ENCODE measurements around the gene C5orf34. TPM values are rescaled to one million over a fixed set of nuclear protein-coding genes. Genes with fewer than 3 reads are reported as not detected.
A peak's percentile ranks its signal among the peaks of the same experiment; 100 is the strongest.

Gene C5orf34
- total and polyA plus RNA-seq, 9 of the 15 experiments (the other 6 are each of a cell fraction or from before 2014, with no cell fraction given) = 13.2 to 32.6 (median 20.7) TPM

DNA sequence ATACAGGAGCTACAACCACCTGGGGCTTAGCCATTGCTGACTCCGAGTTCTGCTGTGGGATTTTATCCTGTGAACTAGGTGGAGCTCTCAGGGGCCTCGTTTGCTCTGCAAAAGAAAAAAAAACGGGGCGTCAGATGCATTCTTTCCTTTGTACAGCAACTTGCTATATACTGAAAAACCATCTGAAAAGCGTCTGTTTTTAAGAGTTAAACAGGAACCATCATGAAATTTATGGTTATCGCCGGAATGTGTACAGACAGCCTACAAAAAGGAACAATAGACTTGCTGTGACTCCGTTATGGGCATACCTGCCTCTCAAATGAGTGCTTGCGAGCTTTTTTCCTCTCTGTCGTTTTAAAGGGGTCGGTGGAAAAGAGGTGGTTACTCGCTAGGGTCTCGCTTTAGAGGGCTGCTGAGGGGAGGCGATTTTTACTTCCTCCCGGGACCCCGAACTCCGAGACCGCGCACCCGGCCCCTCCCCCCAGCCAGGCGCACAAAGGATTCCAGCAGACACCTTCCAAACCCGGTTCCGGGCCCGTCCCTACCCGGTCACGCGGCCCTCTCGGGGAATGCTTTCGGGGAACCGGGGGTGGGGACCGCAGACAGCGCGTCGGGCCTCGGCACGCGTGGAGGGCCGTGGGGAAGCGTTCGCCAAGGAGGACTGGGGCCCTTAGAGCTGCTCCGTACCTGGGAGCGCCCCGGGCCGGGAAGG is 41.1 kb upstream of the C5orf34 start (continued):
- TF ChIP-seq, protein P1, sequence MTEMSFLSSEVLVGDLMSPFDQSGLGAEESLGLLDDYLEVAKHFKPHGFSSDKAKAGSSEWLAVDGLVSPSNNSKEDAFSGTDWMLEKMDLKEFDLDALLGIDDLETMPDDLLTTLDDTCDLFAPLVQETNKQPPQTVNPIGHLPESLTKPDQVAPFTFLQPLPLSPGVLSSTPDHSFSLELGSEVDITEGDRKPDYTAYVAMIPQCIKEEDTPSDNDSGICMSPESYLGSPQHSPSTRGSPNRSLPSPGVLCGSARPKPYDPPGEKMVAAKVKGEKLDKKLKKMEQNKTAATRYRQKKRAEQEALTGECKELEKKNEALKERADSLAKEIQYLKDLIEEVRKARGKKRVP (CRISPR knock-in tag; IDR thresholded peaks at IDR 0.05) = no peak
- TF ChIP-seq BRCA1 (IDR thresholded peaks at IDR 0.05) (no peak), BRCA1 (CRISPR knock-in tag; IDR thresholded peaks at IDR 0.05) (0 out of 2 replicates have a peak, but pooled peaks have one; percentile 49), CTBP1 (IDR thresholded peaks at IDR 0.05; ENCODE audit: borderline replicate concordance) (no peak), MEIS2 (IDR thresholded peaks at IDR 0.05; ENCODE audit: partially characterized antibody) (no peak), CBX3 (IDR thresholded peaks at IDR 0.05; ENCODE audit: borderline replicate concordance in 1 of 2, low read length in 2 of 2) (no peak), STAT5B (CRISPR knock-in tag; IDR thresholded peaks at IDR 0.05) (no peak), ZNF507 (tag; conservative IDR thresholded peaks at IDR 0.05) (no peak), NR2C1 (IDR thresholded peaks at IDR 0.05) (no peak), NR2C1 (tag; IDR thresholded peaks at IDR 0.05) (no peak), TEAD4 (IDR thresholded peaks at IDR 0.05; ENCODE audit: low read length) (0 out of 2 replicates have a peak, but pooled peaks have one; percentile 32), TEAD4 (CRISPR knock-in tag; IDR thresholded peaks at IDR 0.05; ENCODE audit: borderline replicate concordance) (no peak; the same call in 1 of the 2 replicates), TEAD1 (CRISPR knock-in tag; IDR thresholded peaks at IDR 0.05) (no peak), FUS (optimal IDR thresholded peaks at IDR 0.05; ENCODE audit: low read depth, low read length) (no peak)
- TF ChIP-seq, protein P2, sequence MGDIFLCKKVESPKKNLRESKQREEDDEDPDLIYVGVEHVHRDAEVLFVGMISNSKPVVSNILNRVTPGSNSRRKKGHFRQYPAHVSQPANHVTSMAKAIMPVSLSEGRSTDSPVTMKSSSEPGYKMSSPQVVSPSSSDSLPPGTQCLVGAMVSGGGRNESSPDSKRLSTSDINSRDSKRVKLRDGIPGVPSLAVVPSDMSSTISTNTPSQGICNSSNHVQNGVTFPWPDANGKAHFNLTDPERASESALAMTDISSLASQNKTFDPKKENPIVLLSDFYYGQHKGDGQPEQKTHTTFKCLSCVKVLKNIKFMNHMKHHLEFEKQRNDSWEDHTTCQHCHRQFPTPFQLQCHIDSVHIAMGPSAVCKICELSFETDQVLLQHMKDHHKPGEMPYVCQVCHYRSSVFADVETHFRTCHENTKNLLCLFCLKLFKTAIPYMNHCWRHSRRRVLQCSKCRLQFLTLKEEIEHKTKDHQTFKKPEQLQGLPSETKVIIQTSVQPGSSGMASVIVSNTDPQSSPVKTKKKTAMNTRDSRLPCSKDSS (IDR thresholded peaks at IDR 0.05; ENCODE audit: low read depth, partially characterized antibody) = no peak
- TF ChIP-seq, protein P3, sequence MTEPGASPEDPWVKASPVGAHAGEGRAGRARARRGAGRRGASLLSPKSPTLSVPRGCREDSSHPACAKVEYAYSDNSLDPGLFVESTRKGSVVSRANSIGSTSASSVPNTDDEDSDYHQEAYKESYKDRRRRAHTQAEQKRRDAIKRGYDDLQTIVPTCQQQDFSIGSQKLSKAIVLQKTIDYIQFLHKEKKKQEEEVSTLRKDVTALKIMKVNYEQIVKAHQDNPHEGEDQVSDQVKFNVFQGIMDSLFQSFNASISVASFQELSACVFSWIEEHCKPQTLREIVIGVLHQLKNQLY (CRISPR knock-in tag; conservative IDR thresholded peaks at IDR 0.05) = 0 out of 4 replicates have a peak, but pooled peaks of 1 of the 2 experiments have one; percentile 66
- TF ChIP-seq, protein P4, sequence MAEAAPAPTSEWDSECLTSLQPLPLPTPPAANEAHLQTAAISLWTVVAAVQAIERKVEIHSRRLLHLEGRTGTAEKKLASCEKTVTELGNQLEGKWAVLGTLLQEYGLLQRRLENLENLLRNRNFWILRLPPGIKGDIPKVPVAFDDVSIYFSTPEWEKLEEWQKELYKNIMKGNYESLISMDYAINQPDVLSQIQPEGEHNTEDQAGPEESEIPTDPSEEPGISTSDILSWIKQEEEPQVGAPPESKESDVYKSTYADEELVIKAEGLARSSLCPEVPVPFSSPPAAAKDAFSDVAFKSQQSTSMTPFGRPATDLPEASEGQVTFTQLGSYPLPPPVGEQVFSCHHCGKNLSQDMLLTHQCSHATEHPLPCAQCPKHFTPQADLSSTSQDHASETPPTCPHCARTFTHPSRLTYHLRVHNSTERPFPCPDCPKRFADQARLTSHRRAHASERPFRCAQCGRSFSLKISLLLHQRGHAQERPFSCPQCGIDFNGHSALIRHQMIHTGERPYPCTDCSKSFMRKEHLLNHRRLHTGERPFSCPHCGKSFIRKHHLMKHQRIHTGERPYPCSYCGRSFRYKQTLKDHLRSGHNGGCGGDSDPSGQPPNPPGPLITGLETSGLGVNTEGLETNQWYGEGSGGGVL (CRISPR knock-in tag; IDR thresholded peaks at IDR 0.05) = no peak
- TF ChIP-seq, protein P5, sequence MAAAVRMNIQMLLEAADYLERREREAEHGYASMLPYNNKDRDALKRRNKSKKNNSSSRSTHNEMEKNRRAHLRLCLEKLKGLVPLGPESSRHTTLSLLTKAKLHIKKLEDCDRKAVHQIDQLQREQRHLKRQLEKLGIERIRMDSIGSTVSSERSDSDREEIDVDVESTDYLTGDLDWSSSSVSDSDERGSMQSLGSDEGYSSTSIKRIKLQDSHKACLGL (CRISPR knock-in tag; IDR thresholded peaks at IDR 0.05; ENCODE audit: borderline replicate concordance, poor library complexity, severe bottlenecking) = no peak
- TF ChIP-seq, protein P6, sequence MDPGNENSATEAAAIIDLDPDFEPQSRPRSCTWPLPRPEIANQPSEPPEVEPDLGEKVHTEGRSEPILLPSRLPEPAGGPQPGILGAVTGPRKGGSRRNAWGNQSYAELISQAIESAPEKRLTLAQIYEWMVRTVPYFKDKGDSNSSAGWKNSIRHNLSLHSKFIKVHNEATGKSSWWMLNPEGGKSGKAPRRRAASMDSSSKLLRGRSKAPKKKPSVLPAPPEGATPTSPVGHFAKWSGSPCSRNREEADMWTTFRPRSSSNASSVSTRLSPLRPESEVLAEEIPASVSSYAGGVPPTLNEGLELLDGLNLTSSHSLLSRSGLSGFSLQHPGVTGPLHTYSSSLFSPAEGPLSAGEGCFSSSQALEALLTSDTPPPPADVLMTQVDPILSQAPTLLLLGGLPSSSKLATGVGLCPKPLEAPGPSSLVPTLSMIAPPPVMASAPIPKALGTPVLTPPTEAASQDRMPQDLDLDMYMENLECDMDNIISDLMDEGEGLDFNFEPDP (CRISPR knock-in tag; IDR thresholded peaks at IDR 0.05) = no peak

Measured in K562 (cell line).